GM10266 (cell line): ENCODE data around the gene HNRNPF.

Source experiments
- DNase-seq: peaks from one replicate; pipeline ENCODE4 v3.0.0; 2012; ENCODE audit errors: extremely low spot score
- TF ChIP-seq, protein P1 (sequence below): IDR thresholded peaks from 2 replicates; pipeline ENCODE4 v1.5.1; 2012; ENCODE audit warnings: mild to moderate bottlenecking, low read depth; ENCODE audit not compliant: control insufficient read depth, insufficient read depth; ENCODE audit errors: missing control alignments

Gene HNRNPF

DNA sequence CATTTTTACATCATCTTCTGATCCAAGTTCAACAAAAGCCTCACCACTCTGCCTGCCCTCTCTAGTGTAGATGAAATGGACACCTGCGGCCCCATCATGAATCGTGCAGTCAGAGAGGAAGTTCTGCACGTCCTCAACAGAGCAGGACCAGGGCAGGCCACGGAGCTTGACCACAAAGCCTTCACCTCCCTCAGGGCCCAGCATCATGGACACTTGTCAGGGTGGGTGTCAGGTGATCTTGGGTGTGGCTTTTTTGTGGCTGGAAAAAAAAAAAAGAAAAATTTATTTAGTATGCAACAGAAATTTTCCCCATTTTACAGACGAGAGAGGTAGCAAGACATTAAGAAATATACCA, 21.3 kb downstream of the HNRNPF start:
- TF ChIP-seq, protein P1, sequence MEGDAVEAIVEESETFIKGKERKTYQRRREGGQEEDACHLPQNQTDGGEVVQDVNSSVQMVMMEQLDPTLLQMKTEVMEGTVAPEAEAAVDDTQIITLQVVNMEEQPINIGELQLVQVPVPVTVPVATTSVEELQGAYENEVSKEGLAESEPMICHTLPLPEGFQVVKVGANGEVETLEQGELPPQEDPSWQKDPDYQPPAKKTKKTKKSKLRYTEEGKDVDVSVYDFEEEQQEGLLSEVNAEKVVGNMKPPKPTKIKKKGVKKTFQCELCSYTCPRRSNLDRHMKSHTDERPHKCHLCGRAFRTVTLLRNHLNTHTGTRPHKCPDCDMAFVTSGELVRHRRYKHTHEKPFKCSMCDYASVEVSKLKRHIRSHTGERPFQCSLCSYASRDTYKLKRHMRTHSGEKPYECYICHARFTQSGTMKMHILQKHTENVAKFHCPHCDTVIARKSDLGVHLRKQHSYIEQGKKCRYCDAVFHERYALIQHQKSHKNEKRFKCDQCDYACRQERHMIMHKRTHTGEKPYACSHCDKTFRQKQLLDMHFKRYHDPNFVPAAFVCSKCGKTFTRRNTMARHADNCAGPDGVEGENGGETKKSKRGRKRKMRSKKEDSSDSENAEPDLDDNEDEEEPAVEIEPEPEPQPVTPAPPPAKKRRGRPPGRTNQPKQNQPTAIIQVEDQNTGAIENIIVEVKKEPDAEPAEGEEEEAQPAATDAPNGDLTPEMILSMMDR, result no peak

DNA sequence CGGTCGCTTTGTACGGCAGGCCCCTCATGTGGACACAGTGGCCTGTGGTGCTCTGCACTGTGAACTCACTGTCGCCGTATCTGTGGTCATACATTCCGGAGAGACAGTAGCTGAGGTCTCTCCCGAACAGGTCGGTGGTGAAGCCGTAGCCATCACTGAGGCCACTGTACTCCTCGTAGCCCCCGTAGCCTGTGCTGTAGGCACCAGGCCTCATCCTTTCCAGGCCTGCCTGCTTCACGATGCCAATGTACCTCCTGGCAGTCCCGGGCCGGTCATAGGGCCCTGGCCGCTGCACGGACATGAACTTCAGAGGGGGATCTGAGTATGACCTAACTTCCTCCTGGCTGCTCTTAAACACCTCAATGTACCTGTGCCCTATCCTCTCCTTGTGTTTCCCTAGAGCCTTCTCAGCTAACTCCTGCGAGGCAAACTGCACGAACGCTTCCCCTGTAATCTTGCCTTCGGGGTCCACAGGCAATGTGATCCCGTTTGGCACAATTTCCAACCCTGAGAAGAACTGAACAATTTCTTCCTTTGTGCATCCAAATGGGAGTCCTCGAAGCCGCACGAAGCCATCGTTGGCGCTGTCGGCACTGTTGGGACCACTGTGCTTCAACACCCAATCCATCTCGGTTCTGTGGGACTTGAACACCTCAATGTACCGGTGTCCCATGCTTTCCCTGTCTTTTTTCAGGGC, 21.9 kb downstream of the HNRNPF start:
- DNase-seq, result no peak
- TF ChIP-seq, protein P1, result no peak

More for the DNA sequence above, 21.3 kb downstream of the HNRNPF start:
- DNase-seq, result no peak

DNA sequence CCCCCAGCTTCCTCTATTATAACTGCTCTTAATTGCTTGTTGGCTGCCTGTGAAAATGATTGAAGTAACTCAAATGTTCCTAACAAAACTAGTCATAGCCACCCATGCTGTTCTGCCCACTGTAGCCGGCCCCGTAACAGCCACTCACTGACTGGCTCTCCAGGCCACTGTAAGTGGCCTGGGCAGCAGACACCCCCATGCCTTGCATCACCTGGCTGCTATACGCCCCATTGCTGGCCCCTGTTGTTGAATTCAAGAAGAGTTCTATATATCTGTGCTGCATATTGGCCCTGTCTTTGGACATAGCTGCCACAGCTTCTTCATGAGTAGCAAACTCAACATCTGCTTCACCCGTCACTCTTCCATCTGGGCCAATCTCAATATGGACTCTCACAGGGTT, 22.4 kb downstream of the HNRNPF start:
- TF ChIP-seq, protein P1, result no peak
- DNase-seq, result no peak

DNA sequence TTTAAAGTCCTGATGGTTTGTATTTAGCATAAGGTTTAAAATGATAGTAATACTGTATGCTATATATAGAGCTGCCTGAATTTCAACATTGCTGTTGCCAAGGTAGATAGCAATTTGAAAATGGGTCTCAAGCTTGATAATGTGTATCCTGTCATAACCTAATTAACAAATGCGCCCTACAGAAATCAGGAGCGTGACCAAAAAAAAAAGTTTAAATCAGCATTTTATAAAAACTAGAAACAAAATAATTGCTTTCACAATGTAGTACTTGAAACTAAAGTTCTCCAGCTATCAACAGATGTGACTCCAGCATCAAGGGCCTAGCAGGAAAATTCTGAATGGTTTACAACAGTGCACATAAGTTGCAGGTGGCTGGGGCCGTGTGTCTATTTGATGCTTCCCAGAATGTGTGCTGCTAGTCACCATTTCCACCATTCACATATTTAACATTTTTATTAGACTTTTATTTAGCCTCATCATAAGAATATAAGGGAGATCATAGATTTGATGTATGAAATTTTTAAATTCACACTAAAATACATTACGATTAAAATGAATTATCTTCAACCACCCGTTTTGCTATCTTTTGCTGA, 23.5 kb downstream of the HNRNPF start:
- DNase-seq, result no peak
- TF ChIP-seq, protein P1, result no peak

DNA sequence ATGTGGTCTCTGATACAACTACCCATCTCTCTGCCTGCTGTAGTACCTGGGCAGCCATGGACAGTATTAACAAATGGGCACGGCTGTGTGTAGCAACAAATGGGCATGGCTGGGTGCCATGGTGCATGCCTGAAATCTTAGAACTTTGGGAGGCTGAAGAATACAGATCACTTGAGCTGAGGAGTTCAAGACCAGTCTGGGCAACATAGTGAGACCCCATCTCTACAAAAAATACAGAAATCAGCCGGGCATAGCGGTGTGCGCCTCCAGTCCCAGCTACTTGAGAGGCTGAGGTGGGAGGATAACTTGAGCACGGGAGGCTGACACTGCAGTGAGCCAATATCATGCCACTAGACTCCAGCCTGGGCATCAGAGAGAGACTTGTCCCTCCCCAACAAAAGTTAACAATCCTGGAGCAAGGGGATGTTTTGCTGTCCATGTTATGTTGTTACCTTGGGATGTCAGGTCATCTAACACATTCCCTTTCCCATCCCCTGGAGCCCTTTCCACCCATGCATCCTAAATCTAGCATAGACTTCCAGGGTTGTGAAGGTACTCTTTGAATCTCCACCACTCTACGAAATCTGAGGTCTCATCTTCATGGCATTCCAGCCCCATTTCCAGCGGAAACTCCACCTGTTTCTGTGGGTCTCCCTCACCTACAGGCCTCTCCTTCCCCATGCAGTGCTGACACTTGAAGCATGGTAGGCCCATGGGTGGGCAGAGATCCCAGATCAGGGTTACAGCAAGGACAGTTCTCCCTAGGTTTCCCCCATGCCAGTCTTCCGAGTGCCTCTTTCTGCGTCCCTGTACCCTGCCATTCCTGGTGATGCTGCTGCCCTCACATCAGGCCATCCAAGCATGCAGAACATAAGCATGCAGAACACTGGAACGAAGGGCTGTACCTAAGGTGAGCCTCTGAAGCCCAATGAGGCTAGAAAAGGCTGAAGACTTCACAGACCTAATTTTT, 24.4 kb downstream of the HNRNPF start:
- no peak for DNase-seq
- TF ChIP-seq, protein P1, result no peak

DNA sequence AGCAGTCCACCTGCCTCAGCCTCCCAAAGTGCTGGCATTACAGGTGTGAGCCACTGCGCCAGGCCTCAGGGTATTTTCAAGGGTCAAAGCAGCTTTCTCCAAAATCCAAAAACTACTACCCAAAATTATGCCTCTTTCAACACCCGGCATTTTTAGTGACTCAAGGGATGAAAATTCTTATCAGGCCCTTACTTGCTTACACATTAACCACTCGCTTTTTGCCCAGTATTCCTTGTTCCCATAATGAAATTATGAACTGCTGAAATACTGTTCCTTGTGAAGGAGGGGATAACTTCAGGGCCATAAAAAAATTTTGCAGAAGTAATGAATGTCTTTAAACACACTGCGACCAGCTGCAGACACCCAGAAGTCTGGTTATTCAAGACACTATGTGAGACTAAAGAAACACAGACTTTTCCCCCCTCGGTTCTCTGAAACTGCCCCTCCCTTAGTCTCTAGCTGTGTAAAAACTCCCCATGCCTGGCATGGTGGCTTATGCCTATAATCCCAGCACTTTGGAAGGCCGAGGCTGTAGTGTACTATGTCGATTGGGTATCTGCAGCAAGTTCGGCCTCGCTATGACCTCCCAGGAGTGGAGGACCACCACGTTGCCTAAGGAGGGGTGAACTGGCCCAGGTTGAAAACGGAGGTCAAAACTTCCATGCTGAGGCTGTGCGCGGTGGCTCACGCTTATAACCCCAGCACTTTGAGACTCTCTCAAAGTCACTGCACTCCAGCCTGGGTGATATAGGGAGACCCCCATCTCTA, 25.6 kb downstream of the HNRNPF start:
- no peak for DNase-seq
- TF ChIP-seq, protein P1, result no peak
